HG03097 (cell line): ENCODE results near the gene ATF4.

Experiments
- ATAC-seq: cut with Tn5 transposase; IDR thresholded peaks from one replicate; pipeline ENCODE4 v1.9.1; 2021; ENCODE audit not compliant: unreplicated experiment, low FRiP score

The ATF4 gene

GRCh38 chr22:39527481-39527961, 7.2 kb downstream of the ATF4 start:
- ATAC-seq = no peak

GRCh38 chr22:39528080-39528661, 7.8 kb downstream of the ATF4 start:
- no peak for ATAC-seq

GRCh38 chr22:39528681-39529486, 8.5 kb downstream of the ATF4 start:
- ATAC-seq = peak; percentile 34

- no peak for ATAC-seq
Observed at GRCh38 chr22:39529487-39529851, 9.1 kb downstream of the ATF4 start.

GRCh38 chr22:39530116-39530515, 9.8 kb downstream of the ATF4 start:
- no peak for ATAC-seq

- ATAC-seq = no peak
Observed at GRCh38 chr22:39530692-39531331, 10.4 kb downstream of the ATF4 start.

- peak; percentile 71 for ATAC-seq
Observed at GRCh38 chr22:39532215-39533073, 12.1 kb downstream of the ATF4 start, which contains the start of gene RPS19BP1. Gene RPS19BP1 (minus strand): TSS chr22:39532748. CDS start chr22:39532738, 10 bp downstream.

GRCh38 chr22:39534092-39534506, 13.7 kb downstream of the ATF4 start:
- no peak for ATAC-seq

GRCh38 chr22:39534591-39535356, 14.4 kb downstream of the ATF4 start:
- no peak for ATAC-seq

GRCh38 chr22:39535357-39535725, 15.0 kb downstream of the ATF4 start:
- ATAC-seq = no peak

GRCh38 chr22:39535831-39536449, 15.6 kb downstream of the ATF4 start:
- no peak for ATAC-seq

- no peak for ATAC-seq
Observed at GRCh38 chr22:39536711-39537110, 16.3 kb downstream of the ATF4 start.

GRCh38 chr22:39537975-39538374, 17.6 kb downstream of the ATF4 start:
- no peak for ATAC-seq

- ATAC-seq = no peak
Observed at GRCh38 chr22:39543095-39543494, 22.7 kb downstream of the ATF4 start.

GRCh38 chr22:39545386-39546365, 25.3 kb downstream of the ATF4 start:
- no peak for ATAC-seq

- no peak for ATAC-seq
Observed at GRCh38 chr22:39546889-39547586, 26.7 kb downstream of the ATF4 start.

- no peak for ATAC-seq
Observed at GRCh38 chr22:39547587-39547947, 27.2 kb downstream of the ATF4 start.

GRCh38 chr22:39553429-39553828, 33.1 kb downstream of the ATF4 start:
- no peak for ATAC-seq
